NCI-H146 treated with DMSO at 0.1 percent for 48 hours (cell line): ENCODE measurements around the gene ARHGAP10.
"Not testable (repeated sequence)": the region's sequence is repeated elsewhere in the genome, so short reads cannot be mapped to it uniquely, and the experiment has no call there.

ENCODE experiments used
- DNase-seq: peaks from one replicate; lab custom pipeline; 2025; ENCODE audit not compliant: unreplicated experiment; lab: John Stamatoyannopoulos, UW

Gene ARHGAP10

GRCh38 chr4:147980586-147980985 lies 248.7 kb downstream of the ARHGAP10 start:
- no peak for DNase-seq

- DNase-seq: no peak
These were observed 249.4 kb downstream of the ARHGAP10 start for GRCh38 chr4:147981305-147981704.

GRCh38 chr4:147984065-147984777 lies 252.3 kb downstream of the ARHGAP10 start:
- no peak for DNase-seq

- DNase-seq: no peak
These were observed 252.9 kb downstream of the ARHGAP10 start for GRCh38 chr4:147984778-147985138.

- no peak for DNase-seq
These were observed 253.5 kb downstream of the ARHGAP10 start for GRCh38 chr4:147985376-147985775.

- no peak for DNase-seq
These were observed 255.4 kb downstream of the ARHGAP10 start for GRCh38 chr4:147987252-147987651.

- no peak for DNase-seq
These were observed 259.8 kb downstream of the ARHGAP10 start for GRCh38 chr4:147991543-147992283.

GRCh38 chr4:147994076-147994475 lies 262.2 kb downstream of the ARHGAP10 start:
- no peak for DNase-seq

GRCh38 chr4:147994491-147995385 lies 262.9 kb downstream of the ARHGAP10 start:
- no peak for DNase-seq

GRCh38 chr4:147996859-147997258 lies 265.0 kb downstream of the ARHGAP10 start:
- DNase-seq: no peak

- not testable (repeated sequence) for DNase-seq
These were observed 268.1 kb downstream of the ARHGAP10 start for GRCh38 chr4:148000038-148000437.

- DNase-seq: no peak
These were observed 272.5 kb downstream of the ARHGAP10 start for GRCh38 chr4:148004228-148004857.

- no peak for DNase-seq
These were observed 274.1 kb downstream of the ARHGAP10 start for GRCh38 chr4:148006001-148006400.

GRCh38 chr4:148007314-148007760 lies 275.4 kb downstream of the ARHGAP10 start:
- no peak for DNase-seq

GRCh38 chr4:148007792-148008191 lies 275.9 kb downstream of the ARHGAP10 start:
- no peak for DNase-seq

- no peak for DNase-seq
These were observed 283.2 kb downstream of the ARHGAP10 start for GRCh38 chr4:148015058-148015457.

- no peak for DNase-seq
These were observed 283.6 kb downstream of the ARHGAP10 start for GRCh38 chr4:148015468-148015867.

- no peak for DNase-seq
These were observed 284.3 kb downstream of the ARHGAP10 start for GRCh38 chr4:148016063-148016637.

GRCh38 chr4:148017801-148018200 lies 285.9 kb downstream of the ARHGAP10 start:
- no peak for DNase-seq

- DNase-seq: no peak
These were observed 289.8 kb downstream of the ARHGAP10 start for GRCh38 chr4:148021686-148022085.

GRCh38 chr4:148022975-148023374 lies 291.1 kb downstream of the ARHGAP10 start:
- DNase-seq: no peak
